Melanocyte of skin (primary cell): ENCODE results near the gene RASL10B. TPM values are rescaled to one million over a fixed set of nuclear protein-coding genes. Genes with fewer than 3 reads are reported as not detected.

ENCODE experiments used
- total RNA-seq, 2 donors: library from RNA; depleted of rRNA; stranded (reverse); fragments of >200 nt; gene quantifications; 2 replicates each; pipeline ENCODE4 v1.2.3, GENCODE V29; 2012

Gene RASL10B, protein sequence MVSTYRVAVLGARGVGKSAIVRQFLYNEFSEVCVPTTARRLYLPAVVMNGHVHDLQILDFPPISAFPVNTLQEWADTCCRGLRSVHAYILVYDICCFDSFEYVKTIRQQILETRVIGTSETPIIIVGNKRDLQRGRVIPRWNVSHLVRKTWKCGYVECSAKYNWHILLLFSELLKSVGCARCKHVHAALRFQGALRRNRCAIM
- total RNA-seq = under 1 TPM; 0.33 to 0.69 TPM

DNA sequence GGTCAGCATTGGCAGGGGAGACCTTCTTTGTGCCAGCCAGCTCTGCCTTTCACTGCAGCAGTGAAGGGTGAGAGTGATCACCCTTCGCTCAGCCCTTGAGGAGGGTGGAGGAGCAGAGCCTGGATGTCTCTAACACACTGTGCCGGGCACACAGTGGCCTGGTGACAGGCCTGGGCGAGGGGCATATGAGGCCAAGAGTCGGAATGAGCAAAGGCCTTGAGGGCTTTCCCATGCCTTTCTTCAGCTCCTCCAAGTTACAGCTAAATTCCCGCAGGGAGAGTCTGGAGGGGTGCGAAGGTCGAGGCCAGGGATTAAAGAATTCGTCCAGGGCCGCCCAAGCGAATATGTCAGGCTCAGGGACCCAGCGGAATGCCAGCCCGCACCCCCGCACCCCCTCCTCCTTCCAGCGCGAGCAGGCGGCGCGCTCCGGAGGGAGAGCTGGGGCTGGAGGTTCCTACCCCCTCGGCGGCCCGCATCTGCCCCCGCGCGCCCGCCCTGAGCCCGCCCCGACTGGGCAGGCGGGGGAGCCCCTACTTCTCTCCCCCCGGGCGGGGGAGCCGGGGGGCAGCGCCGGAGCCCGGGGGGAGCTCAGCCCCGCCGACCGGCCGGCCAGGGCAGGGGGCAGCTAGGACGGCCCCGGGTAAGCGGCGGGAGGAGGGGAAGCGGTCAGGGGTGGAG, at the start of gene RASL10B:
TSS of gene RASL10B (plus strand) at position 401 of the 678 bp plus-strand sequence. CDS start 3,546 bp downstream, outside the sequence.

DNA sequence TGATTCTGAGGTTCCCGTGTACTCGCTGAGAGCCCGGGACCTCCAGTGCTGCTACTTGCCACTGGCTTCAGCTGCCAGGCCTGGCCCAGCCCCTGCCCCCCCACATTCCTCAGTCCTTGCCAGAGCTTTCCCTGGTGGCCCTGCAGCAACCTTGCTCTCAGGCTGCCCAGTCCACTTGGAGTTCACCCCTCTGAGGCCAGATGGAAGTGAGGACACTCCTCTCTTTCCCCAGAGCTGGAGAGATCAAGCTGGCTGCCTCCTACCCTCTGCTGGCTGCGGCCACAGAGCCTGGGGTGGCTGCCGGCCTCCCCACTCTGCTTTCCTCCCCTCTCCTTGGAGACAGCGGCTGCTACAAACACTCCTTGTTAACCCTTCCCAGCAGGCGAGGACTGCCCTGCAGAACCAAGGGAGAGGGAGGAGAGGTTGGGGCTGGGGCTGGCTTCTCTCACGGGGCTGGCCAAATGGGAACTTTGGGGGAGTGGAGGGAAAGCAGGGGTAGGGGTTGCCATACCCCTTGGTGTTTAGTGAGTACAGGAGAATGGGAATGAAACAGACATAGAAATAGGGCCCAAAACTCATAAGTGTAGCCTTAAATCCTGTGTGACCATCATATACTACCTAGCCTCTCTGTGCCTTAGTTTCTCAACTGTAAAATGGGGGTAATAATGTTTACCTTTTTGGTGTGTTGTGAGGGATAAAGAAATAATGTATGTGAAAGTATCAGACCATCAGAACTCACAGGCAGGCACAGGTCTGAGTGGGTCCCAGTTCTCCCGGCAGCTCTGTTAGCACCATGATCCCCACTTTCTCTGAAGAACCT, 21.7 kb downstream of the RASL10B start, which contains the start of gene GAS2L2:
TSS of gene GAS2L2 (minus strand) at position 295 of the 820 bp plus-strand sequence. CDS start 389 bp downstream, outside the sequence.

DNA sequence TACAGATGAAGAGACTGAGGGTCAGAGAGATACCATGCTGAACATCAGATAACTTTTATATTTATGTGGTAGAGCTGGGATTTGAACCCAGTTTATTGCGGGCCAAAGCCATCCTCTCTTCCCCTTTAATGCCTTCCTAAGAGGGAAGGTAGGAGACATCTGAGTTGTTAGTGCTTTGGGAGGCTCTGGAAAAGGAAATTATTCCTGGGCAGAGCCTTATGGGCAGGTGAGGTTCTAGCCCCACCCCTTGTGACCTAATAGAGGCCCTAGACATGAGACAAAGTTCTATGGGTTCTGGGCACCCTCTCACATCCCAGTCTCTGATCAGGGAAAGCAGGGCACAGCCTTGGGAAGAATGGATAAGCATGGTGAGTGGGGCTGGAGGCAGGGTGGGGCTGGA, 29.1 kb downstream of the RASL10B start, which contains the start of gene C17orf50:
TSS of gene C17orf50 (plus strand) at position 301 of the 400 bp plus-strand sequence. CDS start at position 356, 55 bp downstream.

Other genes with a start within 250 kb of the RASL10B start
- gene SLFN12L, start 194.0 kb upstream of the RASL10B start, total RNA-seq = under 1 TPM in 1 of 2 donors, not detected in 1; 1.00 TPM
- gene SLFN14, start 170.8 kb upstream of the RASL10B start, total RNA-seq = not detected
- gene PEX12, start 153.1 kb upstream of the RASL10B start, total RNA-seq = 1 to 10 TPM; 2.7 to 4.8 TPM
- 10 to 100 TPM; 65.0 to 66.3 TPM for gene AP2B1, start 144.3 kb upstream of the RASL10B start, total RNA-seq
- gene GAS2L2, start 21.6 kb downstream of the RASL10B start, total RNA-seq = not detected
- not detected for gene C17orf50, start 29.2 kb downstream of the RASL10B start, total RNA-seq
- not detected for gene MMP28, start 64.0 kb downstream of the RASL10B start, total RNA-seq
- gene TAF15, start 77.8 kb downstream of the RASL10B start, total RNA-seq = 10 to 100 TPM; 29.9 to 41.6 TPM
- gene HEATR9, start 137.3 kb downstream of the RASL10B start, total RNA-seq = not detected
- 1 to 10 TPM in 1 of 2 donors, under 1 TPM in 1; 0.67 to 2.8 TPM for gene CCL5, start 148.7 kb downstream of the RASL10B start, total RNA-seq
- 1 to 10 TPM; 1.3 to 1.4 TPM for gene RDM1, start 199.1 kb downstream of the RASL10B start, total RNA-seq
- not detected for gene LYZL6, start 212.1 kb downstream of the RASL10B start, total RNA-seq
- gene CCL16, start 249.9 kb downstream of the RASL10B start, total RNA-seq = not detected